HepG2 (cell line): ENCODE data around the gene RGS14. TPM values are rescaled to one million over a fixed set of nuclear protein-coding genes. Genes with fewer than 3 reads are reported as not detected.

Source experiments
- ARID5B ChIP-seq: IDR thresholded peaks from 2 replicates; pipeline ENCODE4 v1.4.0; 2020; ENCODE audit warnings: mild to moderate bottlenecking, missing genetic modification reagents
- ARNT2 ChIP-seq: sonication (generic); formaldehyde crosslinking; IDR thresholded peaks from 2 replicates; pipeline ENCODE4 v1.8.0; 2022; ENCODE audit warnings: mild to moderate bottlenecking, low read depth, missing genetic modification reagents, moderate library complexity
- BRCA1 ChIP-seq: sonication (generic); formaldehyde crosslinking; IDR thresholded peaks from 2 replicates; pipeline ENCODE4 v1.4.0; 2020; ENCODE audit warnings: missing genetic modification reagents
- ELK4 ChIP-seq: sonication (generic); formaldehyde crosslinking; IDR thresholded peaks from 2 replicates; pipeline ENCODE4 v1.9.0; 2021; ENCODE audit warnings: missing genetic modification reagents, borderline replicate concordance
- ETV6 ChIP-seq: sonication (generic); formaldehyde crosslinking; conservative IDR thresholded peaks from 2 replicates; pipeline ENCODE4 v1.4.0; 2020; ENCODE audit warnings: missing genetic modification reagents
- JUND ChIP-seq: sonication (generic); formaldehyde crosslinking; IDR thresholded peaks from 2 replicates; pipeline ENCODE4 v1.8.0; 2022; ENCODE audit warnings: mild to moderate bottlenecking, missing genetic modification reagents
- KLF15 ChIP-seq: sonication (generic); formaldehyde crosslinking; IDR thresholded peaks from 2 replicates; pipeline ENCODE4 v1.8.1; 2023; ENCODE audit warnings: borderline replicate concordance, mild to moderate bottlenecking, inconsistent platforms, missing genetic modification reagents, mixed read lengths
- KLF16 ChIP-seq, 2 experiments: sonication (generic) in 1 of 2; formaldehyde crosslinking in 1 of 2; IDR thresholded peaks; 2 replicates each; pipeline versions ENCODE4 v1.6.1 to v1.8.0; 2016 to 2023; ENCODE audit warnings: missing genetic modification reagents in 2 of 2, missing compliant biosample characterization in 1 of 2
- KLF9 ChIP-seq: IDR thresholded peaks from 2 replicates; pipeline ENCODE4 v1.6.1; 2016; ENCODE audit warnings: low read depth
- MAX ChIP-seq: IDR thresholded peaks from 2 replicates; pipeline ENCODE4 v1.6.1; 2012; ENCODE audit warnings: inconsistent platforms
- MIXL1 ChIP-seq: IDR thresholded peaks from 2 replicates; pipeline ENCODE4 v1.6.1; 2016
- MLLT10 ChIP-seq: sonication (generic); formaldehyde crosslinking; IDR thresholded peaks from 2 replicates; pipeline ENCODE4 v1.4.0; 2020; ENCODE audit warnings: missing genetic modification reagents
- MLX ChIP-seq: IDR thresholded peaks from 2 replicates; pipeline ENCODE4 v1.6.1; 2016
- NAIF1 ChIP-seq: sonication (generic); formaldehyde crosslinking; IDR thresholded peaks from 2 replicates; pipeline ENCODE4 v1.5.0; 2020; ENCODE audit warnings: mild to moderate bottlenecking, missing genetic modification reagents, borderline replicate concordance
- NFYC ChIP-seq: IDR thresholded peaks from 2 replicates; pipeline ENCODE4 v1.6.1; 2016; ENCODE audit warnings: missing genetic modification reagents, missing compliant biosample characterization
- PITX1 ChIP-seq: sonication (generic); formaldehyde crosslinking; IDR thresholded peaks from 2 replicates; pipeline ENCODE4 v1.5.1; 2020; ENCODE audit warnings: mild to moderate bottlenecking, missing genetic modification reagents
- TAF1 ChIP-seq: sonication (generic); formaldehyde crosslinking; IDR thresholded peaks from 2 replicates; pipeline ENCODE4 v1.4.0; 2020; ENCODE audit warnings: missing genetic modification reagents
- TFDP2 ChIP-seq: sonication (generic); formaldehyde crosslinking; IDR thresholded peaks from 2 replicates; pipeline ENCODE4 v1.4.0; 2020; ENCODE audit warnings: missing genetic modification reagents
- ZFP37 ChIP-seq: sonication (generic); formaldehyde crosslinking; IDR thresholded peaks from 2 replicates; pipeline ENCODE4 v1.4.0; 2020; ENCODE audit warnings: missing genetic modification reagents, borderline replicate concordance
- ZNF160 ChIP-seq: sonication (generic); formaldehyde crosslinking; IDR thresholded peaks from 2 replicates; pipeline ENCODE4 v1.8.0; 2022; ENCODE audit warnings: mild to moderate bottlenecking, inconsistent platforms, missing genetic modification reagents
- ZNF441 ChIP-seq: sonication (generic); formaldehyde crosslinking; IDR thresholded peaks from 2 replicates; pipeline ENCODE4 v1.7.0; 2021; ENCODE audit warnings: missing genetic modification reagents, borderline replicate concordance
- ZNF460 ChIP-seq: sonication (generic); formaldehyde crosslinking; IDR thresholded peaks from 2 replicates; pipeline ENCODE4 v1.5.1; 2020; ENCODE audit warnings: missing genetic modification reagents, mild to moderate bottlenecking, borderline replicate concordance
- ZNF572 ChIP-seq: sonication (generic); formaldehyde crosslinking; IDR thresholded peaks from 2 replicates; pipeline ENCODE4 v1.5.1; 2020; ENCODE audit warnings: mild to moderate bottlenecking, missing genetic modification reagents
- polyA plus RNA-seq, 8 experiments: library from polyadenylated mRNA; depleted of rRNA in 3 of 8; stranded (reverse) in 7 of 8; unstranded in 1 of 8; fragments of >200 nt; fragmentation: Illumina TruSeq in 4 of 8; extraction: Trizol in 4 of 8; gene quantifications; 2 replicates each; pipeline versions ENCODE4 v1.2.1 to v1.2.3, GENCODE V29; 2011 to 2016; ENCODE audit warnings: low read depth in 4 of 8, missing spikeins in 1 of 8, mixed read lengths in 1 of 8; ENCODE audit not compliant: insufficient read depth in 1 of 8
- total RNA-seq, 5 experiments: library from RNA; depleted of rRNA; stranded (reverse); fragments of >200 nt; fragmentation: Illumina TruSeq; extraction: Trizol; gene quantifications; 2 replicates each; pipeline ENCODE4 v1.2.3, GENCODE V29; 2016; ENCODE audit warnings: low read depth in 1 of 5

The RGS14 gene
- total and polyA plus RNA-seq, 2 of the 13 experiments (the other 11 are each of a cell fraction or from before 2014, with no cell fraction given) = 11.1 to 17.2 TPM

- TF ChIP-seq TFDP2 (peak; percentile 77), ZNF460 (CRISPR knock-in tag) (no peak; the same call in 1 of the 2 replicates), KLF16 (CRISPR knock-in tag; IDR thresholded peaks at IDR 0.05) (peak in 1 of 2 experiments; percentile 74; a peak in 2 of 4 replicates), ZFP37 (0 out of 2 replicates have a peak, but pooled peaks have one; percentile 37), BRCA1 (CRISPR knock-in tag) (no peak), JUND (CRISPR knock-in tag) (no peak), ZNF572 (peak; percentile 88; the same call in 1 of the 2 replicates), PITX1 (CRISPR knock-in tag) (no peak), KLF9 (CRISPR knock-in tag) (peak; percentile 59), MAX (peak; percentile 27; the same call in 1 of the 2 replicates), ELK4 (CRISPR knock-in tag) (no peak), ZNF441 (0 out of 2 replicates have a peak, but pooled peaks have one; percentile 61), MLX (CRISPR knock-in tag) (no peak), NAIF1 (CRISPR knock-in tag) (no peak), MIXL1 (CRISPR knock-in tag) (no peak), ARID5B (CRISPR knock-in tag) (peak; percentile 42; the same call in 1 of the 2 replicates), MLLT10 (CRISPR knock-in tag) (no peak), ZNF160 (CRISPR knock-in tag) (no peak), NFYC (CRISPR knock-in tag) (peak; percentile 99), KLF15 (CRISPR knock-in tag) (no peak), ARNT2 (CRISPR knock-in tag) (peak; percentile 83), ETV6 (CRISPR knock-in tag) (no peak), TAF1 (CRISPR knock-in tag) (peak; percentile 89; the same call in 1 of the 2 replicates)
Measured at GRCh38 chr5:177351392-177352329, 6.1 kb upstream of the RGS14 start, which contains the start of gene LMAN2 (continued).
